GM18867 (cell line): ENCODE data around the gene PPP3CA.
A peak's percentile ranks its signal among the peaks of the same experiment; 100 is the strongest.
"Not testable (repeated sequence)": the region's sequence is repeated elsewhere in the genome, so short reads cannot be mapped to it uniquely, and the experiment has no call there.

Experiments used
- ATAC-seq: cut with Tn5 transposase; IDR thresholded peaks from one replicate; pipeline ENCODE4 v1.9.1; 2021; ENCODE audit warnings: mild to moderate bottlenecking, moderate library complexity; ENCODE audit not compliant: unreplicated experiment

PPP3CA gene

DNA sequence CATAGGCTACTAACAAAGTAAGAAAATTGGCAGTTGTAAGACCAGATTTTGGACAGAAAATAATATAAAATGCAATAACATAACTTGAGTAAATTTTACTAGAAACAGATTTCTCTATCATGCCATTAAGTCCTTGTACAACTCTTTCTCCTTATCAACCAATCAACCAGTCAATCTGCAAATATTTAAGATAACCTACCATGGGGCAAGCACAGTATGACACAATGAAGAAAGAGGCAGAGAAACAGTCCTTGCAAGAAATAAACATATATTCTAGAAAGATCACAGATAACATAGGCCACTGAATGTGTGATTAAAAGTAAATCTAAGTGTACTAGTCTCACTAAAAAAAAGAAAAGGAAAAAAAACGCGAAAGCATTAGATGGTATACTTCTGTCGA lies 194.8 kb downstream of the PPP3CA start:
- ATAC-seq: no peak

DNA sequence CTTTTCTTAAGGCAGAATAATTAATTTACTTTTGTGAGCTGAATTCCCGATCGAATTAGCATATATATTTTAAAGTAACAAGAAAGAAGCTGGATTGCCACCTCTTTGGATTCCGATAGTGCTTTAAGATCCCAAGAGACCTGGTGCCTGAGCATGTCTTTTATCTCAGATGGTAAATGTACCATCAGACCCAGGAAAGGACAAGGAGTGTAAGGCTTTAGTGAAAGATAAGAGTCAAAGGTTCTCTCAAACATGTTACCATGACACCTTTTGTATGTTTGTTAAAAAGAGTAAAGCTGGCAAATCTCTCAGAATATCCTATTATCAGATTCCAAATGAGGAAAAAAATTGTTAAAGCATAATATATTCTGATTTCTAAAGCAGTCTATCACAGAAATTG lies 198.8 kb downstream of the PPP3CA start:
- no peak for ATAC-seq

DNA sequence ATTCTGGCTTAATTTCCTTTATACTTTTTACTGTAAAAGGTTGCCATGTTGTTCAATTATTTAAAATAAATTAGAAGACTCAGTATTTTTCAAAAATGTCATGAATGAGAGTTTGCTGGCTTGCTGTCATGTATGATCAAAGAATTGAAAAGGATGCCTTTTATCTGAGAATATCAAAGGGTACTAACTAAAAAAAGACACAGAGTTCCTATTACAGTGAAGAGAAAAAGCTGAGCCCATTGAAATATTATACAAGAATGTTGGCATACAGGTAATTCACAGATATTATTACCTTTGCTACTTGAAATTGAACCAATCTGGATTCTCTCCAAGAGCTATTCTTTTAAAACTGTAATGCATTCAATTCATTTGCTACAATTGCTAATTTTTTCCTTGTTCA lies 200.0 kb downstream of the PPP3CA start:
- no peak for ATAC-seq

DNA sequence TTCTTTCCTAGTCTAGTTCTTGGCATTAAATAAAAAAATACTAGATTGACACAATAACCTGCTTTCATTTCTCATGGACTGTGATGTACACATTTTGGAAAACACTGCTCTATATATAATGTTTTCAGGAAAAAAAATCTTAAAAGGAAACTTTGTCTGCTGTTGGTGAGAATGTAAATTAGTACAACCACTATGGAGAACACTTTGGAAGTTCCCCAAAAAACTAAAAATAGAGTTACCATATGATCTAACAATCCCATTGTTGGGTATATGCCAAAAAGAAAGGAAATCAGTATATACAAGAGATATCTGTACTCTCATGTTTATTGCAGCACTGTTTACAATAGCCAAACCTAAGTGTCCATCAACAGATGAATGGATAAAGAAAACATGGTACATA lies 202.3 kb downstream of the PPP3CA start:
- ATAC-seq: no peak

DNA sequence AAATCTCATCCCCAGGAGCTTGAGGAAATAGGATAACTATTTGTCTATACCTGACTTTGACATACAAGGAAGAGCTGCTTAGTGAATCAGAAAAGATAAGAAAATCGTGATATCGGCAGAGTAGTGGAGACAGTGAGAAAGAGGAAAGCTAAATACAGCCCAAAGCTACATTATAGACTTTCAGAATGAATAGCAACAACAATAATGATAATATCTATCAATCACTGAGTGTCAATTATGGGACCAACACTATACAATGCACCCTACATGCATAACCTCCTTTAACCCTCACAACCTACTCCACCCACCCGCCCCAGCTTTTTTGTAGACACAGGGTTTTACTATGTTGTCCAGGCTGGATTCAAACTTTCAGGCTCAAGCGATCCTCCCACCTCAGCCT lies 205.1 kb downstream of the PPP3CA start:
- ATAC-seq: no peak

DNA sequence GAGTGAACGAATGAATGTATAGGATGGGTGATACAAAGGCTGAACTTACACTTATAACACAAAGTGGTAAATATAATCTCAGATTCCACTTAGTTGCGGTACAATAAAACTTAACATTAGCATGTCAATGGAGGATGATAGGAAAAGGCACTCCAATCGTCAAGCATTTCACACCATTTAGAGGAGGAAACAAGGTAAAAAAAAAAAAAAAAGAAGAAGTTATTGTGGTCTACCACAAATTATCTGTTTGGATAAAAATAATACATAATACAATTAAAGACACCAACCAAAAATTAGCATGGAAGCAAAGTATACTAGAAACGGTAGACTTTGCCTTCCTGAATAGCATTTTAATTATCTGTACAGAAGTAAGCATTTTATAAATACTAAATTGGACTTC lies 205.5 kb downstream of the PPP3CA start:
- no peak for ATAC-seq

DNA sequence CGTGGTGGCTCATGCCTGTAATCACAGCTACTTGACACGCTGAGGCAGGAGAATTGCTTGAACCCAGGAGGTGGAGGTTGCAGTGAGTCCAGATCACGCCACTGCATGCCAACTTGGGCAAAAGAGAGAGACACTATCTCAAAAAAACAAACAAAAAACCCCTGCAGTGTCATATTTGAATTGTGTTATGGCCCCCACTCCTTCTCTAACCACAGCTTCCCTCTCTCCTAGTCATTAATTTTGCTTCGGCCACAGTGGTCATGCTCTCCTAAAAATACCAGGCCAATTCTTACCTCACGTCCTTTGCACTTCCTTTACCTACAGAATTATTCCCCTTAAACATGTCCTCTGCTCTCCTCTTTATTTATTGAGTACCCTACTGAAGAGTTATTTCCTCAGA lies 206.1 kb downstream of the PPP3CA start:
- peak; percentile 35 for ATAC-seq

DNA sequence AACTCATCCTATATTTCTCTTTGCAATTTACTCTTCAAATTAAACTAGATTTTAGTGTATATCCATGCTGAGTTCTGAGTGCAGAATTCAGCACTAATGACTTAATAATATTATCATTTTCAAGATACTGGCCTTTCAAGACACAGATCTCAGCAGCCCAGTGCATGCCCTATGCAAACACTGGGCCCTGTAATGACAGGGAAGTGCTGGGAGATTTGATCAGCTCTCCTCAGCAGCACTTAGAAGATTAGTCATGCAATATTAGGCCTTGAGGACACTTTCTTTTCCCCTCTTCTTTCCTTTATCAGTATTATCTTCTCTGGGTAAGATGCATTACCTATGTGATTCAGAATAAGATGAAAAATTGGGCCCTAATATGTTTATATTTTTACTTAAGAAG lies 207.1 kb downstream of the PPP3CA start:
- no peak for ATAC-seq

DNA sequence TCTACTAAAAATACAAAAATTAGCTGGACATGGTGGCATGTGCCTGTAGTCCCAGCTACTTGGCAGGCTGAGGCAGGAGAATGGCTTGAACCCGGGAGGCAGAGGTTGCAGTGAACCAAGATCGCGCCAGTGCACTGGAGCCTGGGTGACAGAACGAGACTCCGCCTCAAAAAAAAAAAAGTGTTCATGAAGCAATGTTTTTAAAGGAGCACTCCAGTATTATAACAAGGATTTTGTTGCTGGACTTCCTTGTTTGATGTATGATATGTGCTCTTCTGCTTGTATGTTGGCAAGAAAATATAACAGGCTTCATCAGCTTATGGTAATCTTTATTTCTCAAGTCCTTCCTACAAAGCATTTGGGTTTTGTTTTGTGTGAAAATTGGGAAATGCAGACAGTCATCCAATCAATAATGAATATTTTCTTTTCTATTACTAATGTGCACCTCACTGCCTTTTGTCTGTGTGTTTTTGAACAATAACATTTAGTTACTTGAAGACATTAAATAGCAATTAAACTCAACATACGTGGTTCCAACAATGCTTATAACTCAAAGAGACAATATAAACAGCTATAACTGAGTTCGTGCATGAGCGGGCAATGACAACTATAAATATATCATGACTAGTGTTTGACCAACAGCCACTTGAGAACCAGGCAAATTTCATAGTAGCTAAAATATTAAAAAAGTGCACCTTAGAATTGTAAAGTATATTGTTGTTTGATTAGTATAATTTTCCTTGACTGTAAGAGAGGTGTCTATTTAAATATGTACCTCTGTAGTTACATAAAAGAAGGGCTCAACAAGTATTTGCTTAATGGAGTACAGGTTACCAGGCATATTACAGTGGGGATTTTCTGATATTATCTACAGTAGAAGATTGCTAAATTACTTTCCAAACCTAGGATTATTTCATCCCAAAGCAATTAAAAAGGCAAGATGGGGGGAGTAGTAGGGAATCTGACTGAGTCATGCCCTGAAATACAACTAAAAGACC lies 210.7 kb downstream of the PPP3CA start:
- ATAC-seq: no peak

DNA sequence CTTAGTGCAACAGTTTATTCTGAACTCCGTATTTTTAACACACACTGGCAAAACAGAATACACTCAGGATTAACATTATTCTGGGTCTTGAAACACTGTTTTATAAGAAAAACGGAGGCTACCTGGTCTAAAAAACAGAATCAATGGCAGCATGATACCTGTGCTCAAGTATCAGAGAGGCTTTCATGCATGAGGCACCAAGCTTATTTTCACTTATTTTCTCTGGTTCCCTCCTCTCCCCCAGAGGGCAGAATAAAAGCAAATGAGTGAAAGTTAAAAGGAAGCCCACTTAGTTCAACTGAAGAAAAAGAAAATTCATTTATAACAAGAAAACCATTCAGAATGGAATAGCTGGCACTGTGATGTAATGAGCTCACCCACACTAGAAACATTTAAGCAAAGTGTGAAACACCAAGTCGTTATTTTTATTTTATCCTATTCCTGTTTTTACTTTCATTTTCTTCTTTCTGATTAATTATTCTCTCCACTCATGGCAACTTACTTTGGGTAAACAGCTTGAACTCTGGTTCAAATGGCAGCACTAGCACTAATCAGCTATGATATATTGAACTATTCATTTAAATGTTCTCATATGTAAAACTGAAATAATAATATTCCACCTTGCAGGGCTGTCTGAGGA lies 211.8 kb downstream of the PPP3CA start:
- peak; percentile 85 for ATAC-seq

DNA sequence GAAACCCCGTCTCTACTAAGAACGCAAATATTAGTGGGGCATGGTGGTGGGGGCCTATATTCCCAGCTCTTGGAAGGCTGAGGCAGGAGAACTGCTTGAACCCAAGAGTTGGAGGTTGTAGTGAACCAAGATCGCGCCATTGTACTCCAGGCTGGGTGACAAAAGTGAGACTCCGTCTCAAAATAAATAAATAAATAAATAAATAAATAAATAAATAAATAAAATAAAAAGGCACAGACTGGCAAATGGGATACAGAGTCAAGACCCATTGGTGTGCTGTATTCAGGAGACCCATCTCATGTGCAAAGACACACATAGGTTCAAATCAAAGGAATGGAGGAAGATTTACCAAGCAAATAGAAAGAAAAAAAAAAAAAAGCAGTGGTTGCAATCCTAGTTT lies 216.3 kb downstream of the PPP3CA start:
- ATAC-seq: not testable (repeated sequence)

DNA sequence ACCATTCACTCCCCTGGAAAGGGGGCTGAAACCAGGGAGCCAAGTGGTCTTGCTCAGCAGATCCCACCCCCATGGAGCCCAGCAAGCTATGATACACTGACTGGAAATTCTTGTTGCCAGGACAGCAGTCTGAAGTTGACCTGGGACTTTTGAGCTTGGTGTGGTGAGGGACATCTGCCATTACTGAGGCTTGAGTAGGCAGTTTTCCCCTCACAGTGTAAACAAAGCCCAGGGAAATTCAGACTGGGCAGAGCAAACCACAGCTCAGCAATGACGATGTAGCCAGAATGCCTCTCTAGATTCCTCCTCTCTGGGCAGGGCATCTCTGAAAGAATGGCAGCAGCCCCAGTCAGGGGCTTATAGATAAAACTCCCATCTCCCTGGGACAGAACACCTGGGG lies 218.4 kb downstream of the PPP3CA start:
- ATAC-seq: not testable (repeated sequence)

DNA sequence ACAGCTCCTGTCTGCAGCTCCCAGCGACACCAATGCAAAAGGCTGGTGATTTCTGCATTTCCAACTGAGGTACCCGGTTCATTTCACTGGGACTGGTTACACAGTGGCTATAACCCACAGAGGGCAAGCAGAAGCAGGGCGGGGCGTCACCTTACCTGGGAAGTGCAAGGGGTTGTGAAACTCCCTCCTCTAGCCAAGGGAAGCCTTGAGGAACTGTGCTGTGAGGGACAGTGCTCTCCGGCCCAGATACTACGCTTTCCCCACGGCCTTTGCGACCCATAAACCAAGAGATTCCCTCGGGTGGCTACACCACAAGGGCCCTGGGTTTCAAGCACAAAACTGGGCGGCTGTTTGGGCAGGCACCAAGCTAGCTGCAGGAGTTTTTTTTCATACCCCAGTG lies 218.9 kb downstream of the PPP3CA start:
- ATAC-seq: no peak

DNA sequence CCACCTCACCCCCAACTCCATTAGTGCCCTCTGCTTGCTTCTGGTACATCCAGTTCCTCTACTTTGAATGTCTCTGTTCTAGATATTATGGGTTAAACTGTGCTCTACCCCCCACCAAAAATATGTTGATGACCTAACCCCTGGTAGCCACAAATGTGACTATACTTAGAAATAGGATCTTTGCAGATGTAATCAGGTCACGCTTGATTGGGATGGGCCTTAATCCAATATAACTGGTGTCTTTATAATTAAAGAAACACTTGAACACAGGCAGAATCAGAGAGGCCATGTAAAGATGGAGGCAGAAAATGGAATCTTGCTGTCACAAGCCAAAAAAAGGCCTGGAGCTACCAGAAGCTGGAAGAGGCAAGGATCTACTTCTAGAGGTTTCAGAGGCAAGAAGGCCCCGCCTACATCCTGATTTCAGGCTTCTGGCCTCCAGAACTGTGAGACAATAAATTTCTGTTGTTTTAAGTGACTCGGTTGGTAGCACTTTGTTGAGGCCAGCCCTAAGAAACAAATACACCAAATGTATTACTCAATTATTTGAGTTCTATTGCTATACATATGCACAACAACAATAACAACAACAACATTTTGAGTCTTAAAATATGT lies 220.0 kb downstream of the PPP3CA start:
- ATAC-seq: no peak

DNA sequence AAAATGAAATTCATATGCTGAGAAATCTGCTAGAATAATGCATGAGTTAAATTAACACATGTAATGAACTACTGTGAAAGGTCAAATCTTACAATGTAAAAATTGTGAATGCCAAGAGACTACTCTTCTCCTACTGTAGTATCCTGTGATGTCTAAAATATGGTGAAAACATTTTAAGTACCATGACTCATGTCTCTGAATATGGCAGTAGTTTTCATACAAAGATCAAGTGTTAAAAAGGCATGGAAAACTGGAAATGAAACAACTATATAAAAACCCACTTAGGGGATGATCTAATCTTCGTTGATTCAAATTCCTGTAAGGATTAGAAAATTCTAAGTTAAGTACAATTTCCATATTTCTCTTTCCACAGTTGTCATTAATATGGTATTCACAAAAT lies 221.3 kb downstream of the PPP3CA start:
- no peak for ATAC-seq

DNA sequence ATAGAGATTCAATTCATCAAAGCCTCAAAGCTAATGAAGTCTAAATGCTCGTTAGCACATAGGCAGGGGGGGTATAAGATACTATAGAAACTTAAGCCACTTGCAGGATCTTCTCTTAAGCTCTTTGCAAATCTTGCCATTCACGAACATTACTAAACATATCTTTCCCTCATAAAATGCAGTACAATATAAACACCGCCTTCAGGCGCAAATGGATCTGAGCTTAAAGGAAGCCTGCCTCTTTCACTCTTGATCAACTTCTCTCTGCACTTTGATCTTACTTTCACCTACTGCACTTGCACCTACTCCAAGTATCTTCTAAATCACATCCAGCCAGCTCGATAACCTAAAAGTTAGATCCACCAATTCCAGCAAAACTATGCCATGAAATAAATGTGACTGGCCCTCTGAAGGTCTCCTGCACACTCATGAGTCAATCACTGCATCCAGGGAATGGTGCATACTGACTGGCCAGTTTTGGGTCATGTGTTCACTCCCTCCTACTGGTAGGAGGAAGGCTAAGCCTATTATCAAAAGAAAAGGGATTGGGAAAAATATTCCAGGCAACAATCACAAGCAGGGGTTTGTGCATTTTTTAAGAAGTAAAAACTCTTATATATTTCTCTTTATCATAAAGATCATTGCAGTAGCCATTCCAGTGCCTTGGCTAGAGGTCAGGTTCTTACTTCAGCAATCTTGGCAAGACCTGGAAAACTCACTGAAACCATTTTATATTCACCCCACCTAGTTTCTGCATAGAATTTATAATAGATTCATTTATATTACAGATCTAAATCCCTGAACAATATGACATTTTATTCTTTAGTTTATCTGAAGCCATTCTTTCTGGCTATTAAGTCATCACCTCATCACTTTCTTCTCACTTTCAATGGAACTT lies 222.0 kb downstream of the PPP3CA start:
- no peak for ATAC-seq

DNA sequence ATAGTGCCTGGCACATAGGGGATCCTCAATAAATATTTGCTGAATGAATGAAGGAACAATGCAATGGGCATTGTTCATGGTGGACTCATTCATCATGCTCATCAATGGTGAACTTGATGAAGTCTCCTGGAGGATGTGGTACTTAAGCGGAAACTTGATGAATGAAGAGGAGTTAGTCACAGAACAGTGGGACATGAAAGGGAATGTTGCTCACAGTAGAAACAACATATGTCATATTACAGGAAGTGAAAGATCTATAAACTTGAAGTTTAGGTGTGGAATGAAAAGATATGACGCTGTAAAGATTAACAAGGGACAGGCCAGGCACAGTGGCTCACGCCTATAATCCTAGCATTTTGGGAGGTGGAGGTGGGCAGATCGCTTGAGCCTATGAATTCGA lies 224.1 kb downstream of the PPP3CA start:
- ATAC-seq: no peak

DNA sequence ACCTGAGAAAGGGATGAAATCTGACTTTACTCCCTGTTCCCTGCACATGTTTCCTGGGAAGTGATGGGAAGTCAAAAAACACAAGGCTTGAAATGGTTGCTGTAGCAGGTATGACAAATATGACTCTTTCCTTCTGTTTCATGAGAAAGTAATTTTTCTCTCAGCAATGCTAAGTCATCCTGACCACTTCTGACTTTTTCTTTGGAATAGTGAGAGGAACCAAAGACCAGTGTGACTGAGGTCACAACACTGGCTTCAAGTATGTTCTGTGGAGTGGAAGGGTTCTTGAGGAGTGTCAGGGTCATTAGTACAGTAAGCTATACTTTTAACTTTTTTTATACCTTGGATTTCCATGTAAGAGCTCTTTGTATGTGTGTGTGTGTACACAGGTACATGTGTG lies 225.3 kb downstream of the PPP3CA start:
- ATAC-seq: no peak

DNA sequence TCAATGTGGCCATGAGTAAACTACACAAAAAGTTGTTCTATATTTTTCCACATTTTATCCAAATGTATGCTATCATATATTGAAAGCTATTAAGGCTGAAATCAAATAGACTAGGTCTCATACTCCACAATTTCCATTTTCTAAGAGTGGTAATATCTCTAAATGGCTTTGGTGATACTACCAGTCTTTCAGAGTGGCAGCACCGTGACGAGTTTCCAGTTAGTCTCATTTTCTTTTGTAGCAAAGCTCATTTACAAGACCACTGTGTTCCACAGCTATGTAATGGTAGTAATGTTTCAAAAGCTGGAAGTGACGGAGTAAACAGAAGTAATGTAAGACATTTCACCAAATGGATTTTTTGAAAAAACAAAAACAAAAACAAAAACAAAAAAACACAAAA lies 228.2 kb downstream of the PPP3CA start:
- ATAC-seq: no peak

DNA sequence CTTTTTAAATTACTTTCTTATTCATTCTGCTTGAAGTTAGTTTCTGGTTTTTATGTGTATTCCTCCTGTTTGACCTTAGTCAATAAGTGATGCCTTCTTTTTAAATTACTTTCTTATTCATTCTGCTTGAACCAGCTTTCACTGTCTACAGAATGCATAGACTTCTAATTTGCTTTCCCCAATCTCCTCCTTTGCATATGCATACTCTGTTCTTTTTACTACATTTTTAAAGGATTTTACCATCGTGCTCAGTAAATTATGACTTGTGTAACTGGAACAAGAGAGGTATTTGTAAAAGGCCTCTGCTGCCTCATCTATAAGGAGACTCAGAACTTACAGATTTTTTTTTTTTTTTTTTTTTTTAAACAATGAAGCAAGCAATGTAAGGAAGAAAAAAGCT lies 228.7 kb downstream of the PPP3CA start:
- no peak for ATAC-seq

DNA sequence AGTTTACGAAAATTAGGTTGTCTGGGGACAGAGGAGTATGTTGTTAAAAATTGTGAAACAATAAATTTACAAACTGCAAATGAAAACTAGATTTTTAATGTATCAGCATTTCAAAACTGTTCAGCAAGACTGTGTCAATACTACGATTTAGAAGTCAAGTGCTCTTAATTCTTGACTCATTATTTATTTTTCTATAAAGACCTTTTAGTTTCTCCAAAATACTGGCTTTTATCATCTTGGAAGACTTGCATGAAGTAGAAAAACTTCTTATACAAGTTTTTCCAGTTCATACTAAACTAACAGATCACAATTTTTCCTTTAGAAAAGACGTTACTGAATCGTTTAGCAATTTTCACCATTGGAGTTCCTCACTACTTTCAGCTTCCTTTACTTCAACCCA lies 231.4 kb downstream of the PPP3CA start:
- no peak for ATAC-seq
